Measurements from ENCODE around the gene CA10.

CA10 gene

DNA sequence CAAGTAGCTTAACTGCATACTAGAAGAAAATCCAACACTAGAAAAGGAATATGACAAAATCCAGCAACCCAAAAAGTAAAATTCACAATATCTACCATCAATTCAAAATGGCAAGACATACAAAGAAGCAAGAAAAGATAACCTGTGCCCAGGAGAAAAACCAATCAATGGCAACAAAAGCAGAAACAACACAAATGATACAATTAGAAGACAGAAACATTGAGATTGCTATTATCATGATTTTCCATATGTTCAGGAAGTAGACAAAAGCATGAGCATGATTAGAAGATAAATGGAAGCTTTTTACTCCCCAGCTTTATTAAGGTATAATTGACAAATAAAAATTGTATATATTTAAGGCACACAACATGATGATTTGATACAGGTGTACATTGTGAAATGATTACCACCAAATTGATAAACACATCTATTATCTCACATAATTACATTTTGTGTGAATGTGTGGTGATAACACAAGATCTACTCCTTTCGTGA is 117.3 kb downstream of the CA10 start:
- no peak for DNase-seq

DNA sequence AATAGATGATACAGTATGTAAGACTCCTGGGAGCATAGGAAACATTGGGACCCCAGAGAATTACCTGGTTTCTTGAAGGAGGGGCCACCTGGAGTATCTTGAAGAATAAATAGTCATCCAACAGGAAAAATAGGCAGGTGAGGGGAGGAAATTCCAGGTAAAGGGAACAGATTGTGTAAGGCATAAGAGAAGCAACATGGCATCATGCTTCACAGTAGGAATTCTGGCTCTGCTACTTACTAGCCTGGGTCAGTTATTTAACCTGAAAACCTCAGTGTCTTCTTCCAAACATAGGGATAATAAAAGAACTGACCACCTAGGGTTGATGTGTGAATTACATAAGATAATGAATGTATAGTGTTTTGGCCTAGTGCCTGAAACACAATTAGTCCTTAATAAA is 122.1 kb downstream of the CA10 start:
- no peak for DNase-seq

DNA sequence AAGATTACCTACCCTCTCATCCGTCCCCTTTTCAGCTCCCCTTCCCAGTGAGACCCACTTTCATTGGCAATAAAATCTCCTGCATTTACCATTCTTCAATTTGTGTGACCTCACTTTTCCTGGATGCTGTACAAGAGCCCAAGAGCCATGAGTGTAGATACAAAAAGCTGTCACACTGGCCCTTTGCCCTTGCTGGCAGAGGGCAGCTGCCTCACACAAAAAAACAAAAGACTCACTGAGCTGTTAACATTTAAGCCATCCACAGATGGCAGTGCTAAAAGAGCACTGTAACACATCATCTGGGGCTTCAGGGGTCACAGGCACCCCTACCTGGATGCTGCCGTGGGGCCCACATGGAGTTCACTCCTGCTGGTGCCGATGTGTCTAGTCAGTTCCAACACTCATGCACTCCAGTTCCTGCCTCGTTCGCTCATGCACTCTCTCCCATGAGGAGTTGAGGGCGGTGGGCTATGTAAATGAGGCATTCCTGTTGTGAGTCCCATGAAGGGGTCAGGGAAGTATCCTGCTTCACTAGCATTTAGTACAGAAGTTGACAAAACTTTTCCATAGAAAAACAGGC is 123.1 kb downstream of the CA10 start:
- no peak for DNase-seq

DNA sequence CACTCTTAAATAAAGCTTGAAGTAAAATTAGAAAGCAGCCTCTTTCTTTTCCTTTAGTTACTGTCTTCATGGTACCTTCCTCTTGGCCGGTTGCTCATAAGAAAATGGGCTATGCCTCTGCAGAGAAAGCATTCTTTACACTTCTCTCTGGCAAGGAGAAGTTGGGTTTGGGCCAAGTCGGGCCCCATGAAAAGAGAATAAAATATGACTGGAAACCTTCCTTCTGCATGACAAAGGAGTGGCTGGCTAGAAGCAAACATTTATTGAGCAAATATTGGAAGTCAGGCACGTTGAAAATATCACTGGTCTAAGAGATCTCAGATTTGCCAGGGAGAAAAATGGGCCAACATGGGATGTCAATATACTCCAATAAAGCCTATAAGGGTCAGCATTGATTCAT is 126.1 kb downstream of the CA10 start:
- no peak for DNase-seq

DNA sequence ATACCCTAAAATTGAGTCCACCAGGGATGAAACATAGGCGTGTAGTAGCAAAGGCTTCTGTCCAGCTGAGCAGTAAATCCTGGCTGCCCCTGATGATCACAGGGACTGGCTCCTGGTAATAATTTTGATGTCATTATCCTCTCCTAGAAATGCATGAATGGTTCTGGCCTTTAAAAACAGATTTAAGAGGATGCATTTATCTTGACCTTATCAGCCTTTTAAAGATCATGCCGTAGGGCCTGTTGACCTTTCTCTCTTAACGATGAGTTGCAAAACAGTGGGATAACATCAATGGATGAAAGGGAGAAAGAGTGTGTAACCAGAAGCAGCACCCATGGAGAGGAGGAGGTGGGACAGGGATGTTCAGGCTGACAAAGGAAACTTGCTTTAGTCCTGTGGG is 128.5 kb downstream of the CA10 start:
- DNase-seq = no peak

DNA sequence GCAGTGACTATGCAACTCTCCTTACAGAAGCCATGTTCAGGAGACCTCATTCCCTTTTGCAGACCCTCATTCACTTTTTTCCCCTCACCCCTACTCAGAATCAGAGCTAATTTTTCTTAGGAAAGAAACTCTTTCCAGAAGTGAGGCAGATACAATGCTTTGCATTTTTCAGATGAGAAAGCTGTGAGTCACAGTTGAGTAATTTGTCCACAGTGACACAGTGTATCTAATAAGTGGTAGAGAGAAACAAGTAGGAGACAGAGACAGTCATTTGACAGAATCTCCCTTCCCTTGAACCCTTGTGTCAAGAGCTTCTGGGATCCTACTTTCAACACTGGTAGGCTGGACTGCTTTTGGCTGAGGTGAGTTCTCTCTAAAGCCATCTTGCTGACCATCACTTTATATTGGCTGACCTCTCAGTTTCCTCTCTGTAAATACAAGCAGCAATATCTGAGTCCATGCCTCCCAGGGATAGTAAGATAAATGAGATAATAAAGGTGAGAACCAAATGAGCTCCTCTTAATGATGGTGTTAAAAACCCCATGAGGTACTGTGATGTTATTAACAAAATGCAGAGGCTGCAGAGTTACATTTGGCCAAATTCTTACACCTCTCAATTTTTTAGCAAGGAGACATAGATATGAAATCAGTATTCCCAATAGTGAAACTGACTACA is 130.8 kb downstream of the CA10 start:
- no peak for DNase-seq

DNA sequence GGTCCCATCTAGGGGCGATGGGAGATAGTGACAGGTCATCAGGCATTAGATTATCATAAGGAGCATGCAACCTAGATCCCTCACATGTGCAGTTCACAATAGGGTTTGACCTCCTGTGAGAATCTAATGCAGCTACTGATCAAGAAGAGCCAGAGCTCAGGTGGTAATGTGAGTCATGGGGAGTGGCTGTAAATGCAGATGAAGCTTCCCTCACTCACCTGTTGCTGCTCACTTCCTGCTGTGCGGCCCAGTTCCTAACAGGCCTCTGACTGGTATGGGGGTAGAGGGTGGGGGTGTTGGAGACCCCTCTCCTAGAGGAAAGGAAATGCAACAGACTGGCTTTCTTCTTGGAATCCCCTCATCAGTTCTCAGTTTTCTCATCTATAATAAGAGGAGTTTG is 131.4 kb downstream of the CA10 start:
- DNase-seq = no peak

DNA sequence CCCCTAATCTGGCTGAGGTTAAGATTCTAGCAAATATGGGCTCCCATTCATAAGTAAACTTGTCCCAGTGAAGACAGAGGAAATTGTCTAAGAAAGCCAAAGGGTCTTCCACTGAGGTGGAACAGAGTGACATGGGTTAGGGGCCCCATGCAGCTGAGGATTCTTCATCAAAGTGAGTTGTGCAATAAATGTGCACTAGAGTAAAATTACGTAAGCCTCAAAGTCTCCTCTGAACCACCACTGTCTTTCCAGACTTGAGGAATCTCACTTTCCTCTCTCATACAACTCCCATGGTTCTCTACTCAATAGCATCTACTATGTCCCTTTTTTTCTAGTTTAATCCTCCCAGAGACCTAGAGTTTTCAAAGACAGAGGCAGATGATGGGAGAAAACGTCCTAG is 132.4 kb downstream of the CA10 start:
- no peak for DNase-seq

DNA sequence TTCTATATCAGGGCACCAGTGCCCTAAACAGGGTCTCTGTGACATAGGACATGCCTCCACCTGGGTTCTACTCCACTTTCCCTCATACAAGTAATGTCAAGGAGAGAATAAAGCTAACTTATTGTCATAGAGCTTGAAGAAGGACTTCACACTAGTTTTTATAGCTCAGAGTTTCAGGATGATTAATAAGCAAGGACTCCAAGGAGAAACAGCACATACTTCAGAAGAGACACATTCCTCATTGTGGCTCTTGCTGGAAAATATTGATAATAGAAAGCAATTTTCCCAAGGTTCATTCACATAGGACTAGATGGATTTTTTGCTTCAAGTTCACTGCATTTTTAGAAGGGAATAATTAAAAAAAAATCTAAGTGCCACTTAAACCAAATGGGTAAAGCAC is 133.3 kb downstream of the CA10 start:
- no peak for DNase-seq

DNA sequence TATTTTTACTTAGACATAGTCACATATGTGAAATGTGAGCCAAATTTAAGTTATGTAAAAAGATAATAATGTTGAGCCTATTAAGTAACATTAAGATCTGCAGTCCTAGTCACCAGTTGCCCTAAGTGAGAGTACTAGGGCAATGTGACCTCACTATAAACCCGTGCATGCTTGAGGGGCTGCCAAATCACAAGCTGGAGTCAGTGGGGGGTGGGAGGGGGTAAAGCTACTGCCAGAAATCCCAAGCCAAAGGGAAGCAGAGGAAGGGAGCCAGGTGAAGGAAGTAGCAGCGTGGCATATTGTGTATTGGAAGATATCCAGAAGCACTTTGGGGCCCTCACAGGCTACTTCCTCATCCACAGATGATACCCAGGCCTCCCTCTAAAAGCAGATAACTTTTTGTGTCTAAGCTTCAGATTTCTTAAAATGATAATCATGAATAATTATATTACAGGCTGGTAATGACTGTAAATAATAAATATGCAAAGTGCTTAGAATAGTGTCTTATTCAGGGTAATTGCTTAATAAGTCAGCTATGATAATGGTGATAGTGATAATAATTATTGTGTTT is 134.1 kb downstream of the CA10 start:
- no peak for DNase-seq

DNA sequence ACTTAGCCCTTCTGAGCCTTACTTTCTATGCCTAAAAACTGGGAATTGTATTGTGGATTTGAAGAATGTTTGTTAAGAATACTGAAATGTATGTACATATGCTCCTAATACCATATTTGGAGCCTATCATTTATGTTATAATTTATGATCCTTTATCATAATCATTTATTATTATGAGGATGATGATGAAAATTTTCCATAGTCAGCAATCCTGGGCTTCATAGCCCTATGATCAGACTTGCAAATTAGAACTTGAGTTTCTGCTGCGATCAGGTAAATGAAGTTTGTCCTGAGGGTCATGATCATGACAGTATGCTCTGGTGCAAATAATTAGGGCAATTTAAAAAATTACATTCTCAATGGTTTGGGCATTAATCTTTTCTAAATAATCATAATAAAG is 147.4 kb downstream of the CA10 start:
- no peak for DNase-seq

DNA sequence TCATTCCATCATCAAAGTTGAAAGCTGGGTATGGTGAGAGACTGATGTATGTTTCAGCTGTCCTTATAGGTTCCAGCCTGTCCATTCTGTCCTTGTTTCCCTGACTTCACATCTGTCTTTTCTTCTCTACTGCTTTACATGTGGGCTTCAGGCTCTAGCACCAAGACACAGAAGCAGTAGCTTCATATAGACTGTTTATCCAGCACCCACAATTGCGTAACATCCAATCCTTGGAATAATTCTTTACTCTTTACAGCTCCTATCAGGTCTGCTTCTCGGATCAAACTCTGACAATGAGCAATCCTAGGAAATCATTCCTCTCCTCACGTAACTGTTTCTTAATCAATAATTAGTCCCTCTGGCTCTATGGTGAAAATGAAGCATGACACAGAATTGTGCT is 158.9 kb downstream of the CA10 start:
- DNase-seq = no peak

DNA sequence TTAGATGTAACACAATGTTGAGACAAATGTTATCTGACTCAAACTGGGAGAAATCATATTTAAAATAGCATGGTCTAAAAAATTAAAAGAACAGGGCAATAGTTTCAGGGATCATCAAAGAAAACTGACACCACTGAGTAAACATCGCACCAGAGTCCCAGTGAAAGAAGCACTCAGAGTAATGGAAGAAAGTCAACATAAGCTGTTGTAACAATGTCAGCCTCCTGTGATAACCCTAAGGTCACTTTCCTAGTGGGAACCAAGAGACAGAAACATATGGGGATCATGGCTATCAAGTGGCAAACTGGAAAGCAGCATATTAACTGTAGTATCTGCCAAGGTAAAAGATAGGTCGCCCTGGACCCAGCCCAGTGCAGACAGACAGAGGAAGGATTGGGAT is 160.8 kb downstream of the CA10 start:
- DNase-seq = no peak

DNA sequence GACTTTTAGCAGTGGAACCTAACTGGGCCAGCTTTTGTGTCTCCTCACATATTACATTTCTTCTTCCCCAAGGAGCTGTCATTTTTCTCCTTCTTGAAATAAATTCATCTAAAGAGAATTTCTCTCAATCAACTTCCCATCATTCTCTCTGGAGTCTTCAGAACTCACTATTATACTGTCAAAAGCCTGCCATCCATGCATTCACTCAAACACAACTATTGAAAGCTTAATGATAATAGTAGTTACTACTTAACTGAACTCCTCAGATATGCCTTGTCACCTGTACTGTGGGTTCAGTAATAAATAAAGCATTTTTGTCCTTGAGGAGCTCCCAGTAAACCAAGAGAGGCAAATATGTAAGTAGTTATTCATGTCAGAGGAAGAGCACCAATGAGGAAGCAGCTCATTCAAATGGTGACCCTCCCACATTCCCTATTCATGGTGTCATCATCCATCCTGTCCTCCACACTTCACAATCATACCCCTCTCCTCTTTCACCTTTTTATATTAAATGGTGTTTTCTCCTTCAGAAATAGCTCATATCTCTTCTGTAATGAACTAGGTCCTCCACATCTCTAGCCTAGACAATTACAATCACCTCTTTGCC is 162.6 kb downstream of the CA10 start:
- no peak for DNase-seq

DNA sequence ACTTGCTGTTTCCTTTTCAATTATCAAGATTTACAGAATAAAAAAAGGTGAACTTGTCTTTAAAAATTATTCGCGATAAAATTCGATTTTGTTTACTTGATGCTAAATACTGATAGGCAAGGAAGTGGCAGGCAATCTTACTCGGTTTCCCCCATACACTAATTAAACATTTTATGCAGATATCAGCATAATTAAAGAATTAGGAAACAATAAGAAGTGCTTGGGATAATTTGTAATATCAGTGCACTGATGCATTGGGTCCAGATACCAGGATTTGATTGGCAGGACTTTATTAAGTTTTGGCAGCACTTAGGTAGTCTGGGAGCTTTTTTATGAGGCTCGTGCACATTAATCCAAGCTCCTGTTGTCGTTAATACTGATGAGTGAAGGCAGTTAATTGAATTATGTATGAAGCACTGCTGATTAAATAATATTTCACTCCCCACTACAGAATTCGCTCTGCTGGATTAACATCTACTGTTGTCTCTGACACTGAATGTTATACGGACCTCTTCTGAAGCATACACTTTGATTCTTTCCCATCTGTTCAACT is 165.6 kb downstream of the CA10 start:
- no peak for DNase-seq

DNA sequence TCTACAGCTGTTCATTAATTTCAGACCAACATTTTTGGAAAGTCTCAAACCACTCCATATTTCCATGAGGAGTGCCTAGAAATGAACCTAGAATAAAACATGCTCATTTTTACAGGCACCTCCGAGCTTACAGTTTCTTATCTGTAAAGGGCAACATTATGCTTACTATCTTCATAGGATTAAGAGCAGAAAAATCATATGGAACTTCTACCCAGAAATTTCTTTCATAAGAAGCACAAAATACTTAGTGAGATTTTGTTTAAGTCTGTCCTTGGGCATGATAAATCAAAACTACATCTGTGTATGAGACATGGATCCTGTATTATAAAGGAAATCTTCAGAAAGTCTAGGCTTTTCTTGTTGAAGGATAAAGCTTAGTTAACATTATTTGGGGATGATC is 187.4 kb downstream of the CA10 start:
- DNase-seq = no peak

DNA sequence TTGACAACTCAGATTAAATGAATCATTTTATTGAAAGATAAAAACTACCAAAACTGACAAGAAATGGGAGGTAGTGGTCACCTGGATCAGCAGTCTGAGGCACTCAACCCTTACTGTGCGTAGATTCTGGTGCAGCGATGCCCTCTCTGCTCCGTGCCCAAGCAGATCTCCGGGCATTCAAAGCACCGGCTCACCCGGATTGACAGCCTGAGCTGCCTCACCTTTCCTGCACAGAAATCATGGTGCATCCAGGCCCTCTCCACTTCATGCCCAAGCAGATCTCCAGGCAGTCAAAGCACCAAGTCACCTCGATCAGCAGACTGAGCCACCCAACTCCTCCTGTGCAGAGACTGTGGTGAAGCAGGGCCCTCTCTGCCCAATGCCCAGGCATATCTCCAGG is 196.8 kb downstream of the CA10 start:
- no peak for DNase-seq

DNA sequence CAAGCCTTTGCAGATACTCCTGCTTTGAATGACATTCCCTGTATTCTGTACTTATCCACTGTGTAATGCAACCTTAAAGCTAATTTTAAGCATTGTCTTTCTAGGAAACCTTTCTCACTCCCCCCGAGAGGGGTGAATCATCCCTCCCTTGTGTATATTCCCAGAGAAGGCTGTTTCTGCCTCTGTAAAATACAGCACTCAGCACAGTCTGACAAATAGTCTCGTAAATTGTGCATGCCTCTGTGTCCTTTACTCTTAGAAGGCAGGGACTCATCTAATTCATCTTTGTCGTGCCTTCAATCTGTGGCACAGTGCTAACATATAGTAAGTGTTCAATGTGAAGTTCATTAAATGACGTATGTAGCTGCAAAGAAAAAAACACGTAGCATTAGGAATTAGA is 200.7 kb downstream of the CA10 start:
- no peak for DNase-seq

DNA sequence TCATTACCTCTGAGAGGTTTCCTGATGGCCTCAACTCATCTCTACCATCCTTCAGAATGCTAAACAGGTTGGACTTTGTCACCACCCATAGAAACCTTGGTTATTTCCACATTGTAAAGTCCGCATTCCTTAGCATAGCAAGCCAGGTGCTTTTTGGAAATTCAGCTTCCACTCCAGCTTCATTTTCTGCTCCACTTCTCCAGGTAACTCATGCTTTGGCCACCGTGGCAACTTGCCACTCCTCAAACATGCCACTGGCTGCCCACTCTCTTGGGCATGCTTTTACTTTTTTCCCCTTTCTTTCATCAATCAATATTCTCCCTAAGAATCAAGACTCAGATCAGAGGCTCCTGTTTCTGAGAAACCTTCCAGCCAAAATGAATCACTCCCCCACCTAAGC is 203.3 kb downstream of the CA10 start:
- no peak for DNase-seq

DNA sequence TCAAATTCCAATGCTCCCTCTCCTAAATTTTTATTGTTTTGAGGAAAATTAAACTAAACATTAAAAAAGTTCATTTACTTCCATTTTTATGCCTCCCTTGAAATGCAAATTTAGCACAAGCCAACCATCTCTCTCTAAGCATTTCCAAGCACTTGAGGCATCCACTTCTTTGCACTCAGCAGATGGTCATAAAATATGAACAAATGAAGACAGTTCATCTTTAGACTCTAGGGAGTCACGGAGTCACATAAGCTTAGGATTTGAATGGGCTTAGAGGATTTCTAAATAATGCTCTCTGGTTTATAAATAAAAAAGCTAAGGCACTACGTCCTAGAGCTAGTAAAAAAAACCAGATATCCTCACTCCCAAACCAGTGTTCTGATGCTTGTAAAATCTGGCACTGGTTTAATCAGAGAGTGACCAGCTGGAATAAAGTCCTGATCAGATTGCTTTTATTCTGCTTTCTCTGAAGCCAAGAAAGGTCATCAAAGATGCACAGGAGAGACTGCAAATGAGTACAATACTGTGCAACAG is 204.2 kb downstream of the CA10 start:
- DNase-seq = no peak

DNA sequence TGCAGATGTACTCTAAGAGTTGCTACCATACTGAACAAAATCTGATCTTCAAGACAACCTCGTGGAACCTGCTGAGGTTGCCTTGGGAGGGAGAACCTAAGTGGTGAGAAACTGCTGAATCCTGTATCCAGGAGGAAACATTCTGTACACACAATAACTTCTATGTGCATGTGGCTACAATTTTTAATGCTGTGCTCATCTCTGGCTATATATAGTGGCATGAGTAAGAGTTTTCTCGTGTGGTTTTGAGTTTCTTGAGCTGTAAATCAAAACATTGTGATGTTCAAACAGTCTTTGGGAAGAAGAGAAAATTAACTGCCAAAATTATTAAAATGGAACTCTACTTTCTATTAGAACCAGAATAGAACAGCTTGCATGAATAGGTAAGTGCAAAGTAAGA is 206.8 kb downstream of the CA10 start:
- no peak for DNase-seq

DNA sequence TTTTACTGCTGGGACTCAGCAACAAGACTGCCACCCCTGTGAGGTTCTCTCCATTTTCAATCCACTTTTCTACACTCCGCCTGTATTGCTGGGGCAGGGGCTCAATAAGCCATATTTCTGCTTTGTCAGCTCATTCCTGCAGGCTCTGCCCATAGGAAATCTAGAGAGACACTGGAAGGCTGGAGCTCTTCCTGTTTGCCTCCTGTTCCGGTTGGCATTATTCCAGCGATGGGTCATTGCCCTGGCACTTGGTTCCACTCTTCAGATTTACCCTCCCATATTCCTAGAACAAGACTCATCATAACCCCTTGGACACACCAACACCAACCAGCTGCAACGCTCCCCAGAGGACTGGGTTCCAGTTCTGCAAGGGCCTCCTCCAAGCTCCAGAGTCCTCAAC is 210.4 kb downstream of the CA10 start:
- DNase-seq = no peak

DNA sequence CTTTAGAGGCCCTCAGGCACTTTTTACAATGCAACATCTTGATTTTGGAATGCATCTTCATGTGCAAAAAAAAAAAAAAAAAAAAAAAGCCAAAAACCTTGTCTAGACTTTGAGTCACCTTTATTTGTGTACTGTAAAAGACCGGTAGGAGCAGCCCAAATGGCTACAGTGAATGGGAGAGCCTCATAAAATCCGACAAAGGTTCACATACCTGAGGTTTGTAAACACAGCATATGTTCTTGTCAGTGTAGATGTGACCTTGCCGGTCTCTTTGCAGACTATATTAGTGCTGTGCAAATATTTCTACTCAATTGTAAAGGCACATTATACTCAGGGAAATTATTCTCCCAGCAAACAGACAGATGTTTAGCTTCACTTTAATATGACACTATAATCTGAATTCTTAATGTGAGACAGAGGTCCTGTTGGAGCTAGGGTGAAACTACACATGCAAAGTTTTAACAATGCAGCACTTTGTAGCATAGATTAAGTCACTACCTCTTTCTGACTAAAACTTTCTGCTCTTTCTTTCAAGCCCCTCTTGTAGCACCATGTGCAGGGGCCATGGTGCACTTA is 211.3 kb downstream of the CA10 start:
- no peak for DNase-seq
